Ascending aorta (tissue), 2 donors: Measurements from ENCODE around the gene CNN2. TPM values are rescaled to one million over a fixed set of nuclear protein-coding genes. Genes with fewer than 3 reads are reported as not detected.

ENCODE experiments used
- DNase-seq, 2 donors: peaks; one replicate each; pipeline ENCODE4 v3.0.0-alpha.2; 2019; ENCODE audit warnings: low spot score in 2 of 2
- H3K27ac ChIP-seq, 2 donors: fragments of 200-600 bp; sonication (generic); one replicate each; pipeline ENCODE4 v1.5.1; 2016 to 2017; ENCODE audit warnings: mild to moderate bottlenecking in 1 of 2
- H3K27me3 ChIP-seq: fragments of 200-600 bp; sonication (generic); one replicate; pipeline ENCODE4 v1.5.1; 2017
- H3K36me3 ChIP-seq, 2 donors: fragments of 200-600 bp; sonication (generic); one replicate each; pipeline ENCODE4 v1.5.1; 2016
- H3K4me1 ChIP-seq, 2 donors: fragments of 200-600 bp; sonication (generic); one replicate each; pipeline ENCODE4 v1.5.1; 2016 to 2017; ENCODE audit warnings: mild to moderate bottlenecking in 1 of 2
- H3K4me3 ChIP-seq, 2 donors: fragments of 200-600 bp; sonication (generic); one replicate each; pipeline ENCODE4 v1.5.1; 2016 to 2017; ENCODE audit warnings: mild to moderate bottlenecking in 1 of 2
- H3K9me3 ChIP-seq, 2 donors: fragments of 200-600 bp; sonication (generic); one replicate each; pipeline ENCODE4 v1.5.1; 2016
- CTCF ChIP-seq, 3 experiments: fragments of 200-600 bp in 2 of 3; fragments of 450-650 bp in 1 of 3; sonication (generic) in 2 of 3; IDR thresholded peaks; one replicate each; pipeline ENCODE4 v1.5.1; 2016 to 2019; ENCODE audit warnings: antibody characterized with exemption in 3 of 3, mild to moderate bottlenecking in 1 of 3, moderate library complexity in 1 of 3
- intact Hi-C: fragments of 100-400 bp; cut with DNase I; formaldehyde crosslinking; loops from one replicate; pipeline ENCODE4 v1.15.1; 2023
- total RNA-seq: library from RNA; depleted of rRNA; stranded (reverse); fragments of >200 nt; gene quantifications from one replicate; pipeline ENCODE4 v1.1.0, GENCODE V29; 2016

Gene CNN2
- total RNA-seq, 1 donor from 2014 or later = 79.1 TPM

- no peak for DNase-seq
- H3K27me3 ChIP-seq = no peaks in the 10 kb centered on the region
- TF ChIP-seq CTCF (IDR thresholded peaks at IDR 0.05) = no peak
- H3K27ac ChIP-seq = peak overlapping the region; percentile 60 to 66
- peaks cover under 1 to 3% of the 10 kb centered on the region in 2 donors for H3K4me1 ChIP-seq
- no peaks in the 10 kb centered on the region for H3K9me3 ChIP-seq
- no peak overlapping the region for H3K4me3 ChIP-seq
- H3K36me3 ChIP-seq = peaks cover 29 to 53% of the 10 kb centered on the region in 2 donors
- intact Hi-C loops = no loop called here
Observed at GRCh38 chr19:1088416-1089010, 62.1 kb downstream of the CNN2 start.

Other genes with a start within 250 kb of the CNN2 start
- 210 TPM for gene PTBP1, start 229.2 kb upstream of the CNN2 start, total RNA-seq
- gene PLPPR3, start 204.7 kb upstream of the CNN2 start, total RNA-seq = not detected
- gene AZU1, start 198.8 kb upstream of the CNN2 start, total RNA-seq = not detected
- not detected for gene PRTN3, start 185.6 kb upstream of the CNN2 start, total RNA-seq
- gene ELANE, start 174.3 kb upstream of the CNN2 start, total RNA-seq = not detected
- 1,680 TPM for gene CFD, start 166.9 kb upstream of the CNN2 start, total RNA-seq
- gene MED16, start 133.4 kb upstream of the CNN2 start, total RNA-seq = 73.2 TPM
- not detected for gene RNU6-9, start 133.1 kb upstream of the CNN2 start, total RNA-seq
- gene R3HDM4, start 113.4 kb upstream of the CNN2 start, total RNA-seq = 81.5 TPM
- gene KISS1R, start 109.3 kb upstream of the CNN2 start, total RNA-seq = not detected
- 55.3 TPM for gene ARID3A, start 100.6 kb upstream of the CNN2 start, total RNA-seq
- 65.7 TPM for gene WDR18, start 42.3 kb upstream of the CNN2 start, total RNA-seq
- not detected for gene GRIN3B, start 26.2 kb upstream of the CNN2 start, total RNA-seq
- 452 TPM for gene TMEM259, start 5.5 kb upstream of the CNN2 start, total RNA-seq
- not detected for gene RNU6-2, start 5.1 kb upstream of the CNN2 start, total RNA-seq
- gene ABCA7, start 13.5 kb downstream of the CNN2 start, total RNA-seq = 96.6 TPM
- 66.5 TPM for gene ARHGAP45, start 40.6 kb downstream of the CNN2 start, total RNA-seq
- 72.1 TPM for gene POLR2E, start 68.8 kb downstream of the CNN2 start, total RNA-seq
- gene GPX4, start 77.4 kb downstream of the CNN2 start, total RNA-seq = 348 TPM
- 120 TPM for gene SBNO2, start 147.7 kb downstream of the CNN2 start, total RNA-seq
- 104 TPM for gene STK11, start 179.2 kb downstream of the CNN2 start, total RNA-seq
- 1.9 TPM for gene CBARP, start 211.4 kb downstream of the CNN2 start, total RNA-seq
- gene ATP5F1D, start 215.1 kb downstream of the CNN2 start, total RNA-seq = 232 TPM
- gene MIDN, start 222.0 kb downstream of the CNN2 start, total RNA-seq = 307 TPM
- gene CIRBP, start 242.7 kb downstream of the CNN2 start, total RNA-seq = 442 TPM
- gene FAM174C, start 248.9 kb downstream of the CNN2 start, total RNA-seq = 156 TPM